HG03575 (cell line): Measurements from ENCODE around the gene IFI27.

Experiments
- ATAC-seq: cut with Tn5 transposase; IDR thresholded peaks from one replicate; pipeline ENCODE4 v1.9.1; 2021; ENCODE audit not compliant: unreplicated experiment, insufficient number of reproducible peaks, low FRiP score; ENCODE audit errors: extremely low read depth

The IFI27 gene

DNA sequence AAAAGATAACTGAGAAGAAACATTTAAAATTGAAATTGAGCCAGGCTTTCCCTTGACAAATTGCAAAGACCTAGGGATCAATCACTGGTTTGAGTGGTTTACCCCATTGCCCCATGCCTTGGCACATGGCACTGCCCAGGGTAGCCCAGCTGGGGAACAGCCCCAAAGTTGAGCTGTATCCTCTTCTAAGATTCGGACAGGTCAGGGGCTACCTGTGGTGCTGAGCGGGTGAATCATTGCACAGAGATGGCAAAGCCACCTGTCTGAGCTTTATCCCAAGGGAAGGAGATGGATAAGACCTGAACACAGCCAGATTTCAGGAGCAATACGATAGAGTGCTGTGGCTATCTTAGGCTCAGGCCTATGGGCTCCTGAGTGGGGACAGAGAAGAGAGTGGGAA, 11.9 kb downstream of the IFI27 start:
- no peak for ATAC-seq

DNA sequence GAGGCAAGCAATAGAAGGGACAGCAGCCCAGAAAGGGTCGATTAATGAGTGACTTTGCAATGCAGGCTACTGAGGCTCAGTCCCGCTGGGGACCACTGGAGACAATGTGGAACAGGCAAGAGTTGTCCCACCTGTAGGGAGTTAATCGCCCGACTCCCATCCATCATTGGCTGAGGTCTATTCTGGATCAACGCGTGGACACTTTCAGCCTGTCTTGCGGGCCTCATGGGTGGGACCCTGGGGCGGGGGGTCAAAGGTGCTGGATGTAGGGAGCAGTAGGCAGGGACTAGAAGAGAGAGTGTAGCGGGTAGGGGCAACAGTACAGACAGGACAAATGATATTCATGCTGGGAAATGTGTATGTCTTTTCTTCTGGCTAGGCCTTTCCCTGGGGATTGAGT, 12.8 kb downstream of the IFI27 start:
- no peak for ATAC-seq

DNA sequence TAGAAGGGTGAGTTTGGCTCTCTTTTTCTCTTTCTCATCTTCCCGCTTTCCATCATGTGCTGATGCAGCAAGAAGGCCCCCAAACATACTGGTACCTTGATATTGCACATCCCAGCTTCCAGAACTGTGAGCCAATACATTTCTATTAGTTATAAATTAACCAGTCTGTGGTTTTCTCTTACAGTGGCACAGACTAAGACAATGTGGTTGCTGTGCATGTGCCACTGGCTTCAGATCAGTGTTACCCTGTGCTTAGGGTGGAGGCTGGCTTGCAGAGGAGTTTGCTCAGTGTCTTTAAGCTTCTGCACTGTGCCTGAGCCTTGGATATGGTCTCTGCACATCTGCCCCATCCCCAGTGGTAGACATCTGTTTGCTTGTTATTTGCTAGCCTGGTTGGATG, 13.3 kb downstream of the IFI27 start:
- ATAC-seq: no peak

DNA sequence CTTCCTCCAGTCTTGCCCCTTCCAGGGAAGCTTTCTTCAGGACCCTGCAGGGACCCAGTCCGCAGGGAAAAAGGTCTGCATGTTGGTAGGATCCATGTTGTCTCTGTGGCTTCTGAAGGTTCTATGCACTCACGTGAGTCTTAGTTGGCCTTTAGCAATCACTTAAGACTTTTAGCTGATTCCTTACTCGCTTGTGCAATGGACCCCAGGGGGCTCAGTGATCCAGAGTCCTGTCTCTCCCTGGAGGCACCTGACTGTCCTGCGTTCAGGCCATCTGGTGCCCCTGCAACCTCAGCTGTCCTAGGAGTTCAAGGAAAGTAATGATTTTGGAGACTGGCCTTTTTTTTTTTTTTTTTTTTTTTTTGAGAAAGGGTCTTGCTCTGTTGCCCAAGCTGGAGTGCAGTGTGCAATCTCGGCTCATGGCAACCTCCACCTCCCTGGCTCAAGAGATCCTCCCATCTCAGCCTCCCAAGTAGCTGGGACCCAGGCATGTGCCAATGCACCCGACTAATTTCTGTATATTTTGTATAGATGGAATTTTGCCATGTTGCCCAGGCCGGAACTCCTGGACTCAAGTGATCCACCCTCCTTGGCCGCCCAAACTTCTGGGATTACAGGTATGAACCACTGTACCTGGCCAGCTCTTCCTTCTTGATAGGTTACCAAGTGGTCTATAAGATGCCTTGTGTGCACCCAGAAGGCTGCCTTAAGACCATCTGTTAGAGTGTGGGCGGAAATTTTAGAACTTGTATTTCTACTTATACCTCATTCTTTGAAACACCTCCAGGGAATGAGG, 14.2 kb downstream of the IFI27 start:
- no peak for ATAC-seq

DNA sequence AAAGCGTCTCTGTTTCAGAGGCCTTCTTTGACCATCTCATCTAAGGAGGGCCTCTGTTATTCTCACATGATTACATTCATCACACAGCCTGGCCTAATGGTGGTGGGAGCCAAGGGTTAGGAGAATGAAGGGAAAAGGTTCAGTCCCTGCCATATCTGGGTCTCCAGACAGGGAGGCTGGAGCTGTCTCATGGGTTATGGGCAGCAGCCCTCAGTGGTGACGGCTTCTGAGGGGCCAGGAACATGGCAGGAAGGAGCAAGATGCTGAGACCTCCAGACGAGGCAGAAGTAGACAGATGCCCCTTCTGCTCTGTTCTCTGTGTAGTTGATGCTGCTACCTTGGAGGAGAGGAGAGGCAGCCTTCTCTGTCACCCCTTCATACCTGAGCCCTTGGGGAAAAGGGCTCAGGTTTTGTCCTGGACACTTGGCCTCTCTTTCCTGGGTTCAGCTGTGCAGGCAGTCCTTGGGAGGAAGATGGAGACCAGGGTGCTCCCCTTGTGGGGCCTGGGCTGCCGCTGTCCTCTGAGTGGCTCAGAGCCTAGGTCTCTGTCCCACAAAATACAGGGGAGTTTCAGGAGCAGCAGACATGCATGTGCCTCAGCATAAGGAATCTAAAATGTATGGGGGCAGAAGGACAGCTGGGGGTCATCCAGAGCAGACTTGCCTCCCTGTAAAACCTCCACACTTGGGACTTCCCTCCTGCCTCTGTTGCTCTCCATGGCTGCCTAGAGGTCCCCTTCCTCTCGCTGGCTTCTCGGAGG, 15.3 kb downstream of the IFI27 start:
- no peak for ATAC-seq

DNA sequence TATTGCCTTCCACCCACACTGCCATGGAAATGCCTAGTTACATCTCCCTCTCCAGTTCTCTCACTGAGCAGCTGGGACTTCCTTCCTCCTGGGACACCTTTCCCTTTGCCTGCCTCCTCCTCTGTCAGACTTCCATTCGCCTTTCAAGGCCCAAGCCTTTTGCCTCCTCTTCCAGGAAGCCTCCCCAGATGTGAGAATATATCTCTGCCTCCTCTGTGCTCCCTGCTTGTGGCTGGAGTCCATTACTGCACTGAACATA, 15.8 kb downstream of the IFI27 start:
- ATAC-seq: no peak

DNA sequence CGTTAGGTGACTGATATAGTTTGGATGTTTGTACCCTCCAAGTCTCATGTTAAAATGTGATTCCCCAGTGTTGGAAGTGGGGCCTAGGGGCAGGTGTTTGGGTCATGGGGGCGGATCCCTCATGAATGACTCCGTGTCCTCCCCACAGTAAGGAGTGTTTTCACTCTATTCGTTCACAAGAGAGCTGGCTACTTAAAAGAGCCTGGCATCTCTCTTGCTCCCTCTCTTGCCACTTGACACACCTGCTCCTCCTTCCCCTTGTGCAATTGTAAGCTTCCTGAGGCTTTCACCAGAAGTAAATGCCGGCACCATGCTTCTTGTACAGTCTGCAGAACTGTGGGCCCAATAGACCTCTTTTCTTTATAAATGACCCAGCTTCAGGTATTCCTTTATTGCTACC, 16.3 kb downstream of the IFI27 start:
- no peak for ATAC-seq

DNA sequence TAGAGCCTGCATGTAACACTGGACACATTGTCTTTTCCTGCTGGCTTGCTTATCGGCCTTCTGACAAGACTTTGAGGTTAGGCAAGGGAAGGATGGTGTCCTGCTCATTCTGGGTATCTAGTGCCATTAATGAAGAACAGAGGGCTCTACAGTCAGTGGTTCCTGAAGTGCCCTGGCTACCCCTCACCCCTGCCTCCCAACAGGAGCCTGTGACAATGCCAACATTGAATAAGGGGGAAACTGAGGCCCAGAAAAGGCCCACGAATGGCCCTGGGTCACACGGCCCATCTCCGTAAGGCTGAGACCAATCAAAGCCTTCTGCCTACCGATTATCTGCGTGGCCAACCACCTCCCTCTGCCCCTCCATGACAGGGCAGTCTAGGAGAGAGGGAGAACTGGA, 16.8 kb downstream of the IFI27 start:
- no peak for ATAC-seq

DNA sequence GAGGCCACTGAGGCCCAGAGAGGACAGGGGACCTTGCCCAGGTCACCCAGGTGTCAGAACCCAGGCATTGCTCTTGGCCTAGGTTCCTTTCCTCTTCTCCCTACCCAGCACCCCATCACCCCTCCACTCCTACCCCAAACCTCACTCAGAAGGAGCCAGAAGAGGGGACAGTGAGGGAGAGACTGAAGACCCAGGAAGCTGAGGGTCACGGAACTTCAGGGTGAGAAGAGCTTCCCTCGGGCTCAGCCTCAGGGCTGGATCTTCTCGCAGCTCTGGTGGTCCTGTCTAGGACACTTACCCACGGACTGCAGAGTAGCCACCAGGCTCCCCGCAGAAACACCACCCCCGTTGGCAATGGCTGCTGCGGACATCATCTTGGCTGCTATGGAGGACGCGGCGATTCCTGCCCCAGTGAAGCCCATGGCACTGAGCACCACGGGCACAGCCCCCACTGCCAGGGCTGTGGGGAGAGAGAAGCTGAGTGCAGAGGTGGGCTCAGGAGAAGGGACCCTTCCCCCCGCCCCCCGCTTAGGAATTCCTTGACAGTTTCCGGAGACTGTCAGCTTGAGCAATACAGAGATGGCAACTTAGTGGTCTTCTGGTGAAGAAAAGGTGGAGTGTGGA, 17.8 kb downstream of the IFI27 start:
- ATAC-seq: no peak

DNA sequence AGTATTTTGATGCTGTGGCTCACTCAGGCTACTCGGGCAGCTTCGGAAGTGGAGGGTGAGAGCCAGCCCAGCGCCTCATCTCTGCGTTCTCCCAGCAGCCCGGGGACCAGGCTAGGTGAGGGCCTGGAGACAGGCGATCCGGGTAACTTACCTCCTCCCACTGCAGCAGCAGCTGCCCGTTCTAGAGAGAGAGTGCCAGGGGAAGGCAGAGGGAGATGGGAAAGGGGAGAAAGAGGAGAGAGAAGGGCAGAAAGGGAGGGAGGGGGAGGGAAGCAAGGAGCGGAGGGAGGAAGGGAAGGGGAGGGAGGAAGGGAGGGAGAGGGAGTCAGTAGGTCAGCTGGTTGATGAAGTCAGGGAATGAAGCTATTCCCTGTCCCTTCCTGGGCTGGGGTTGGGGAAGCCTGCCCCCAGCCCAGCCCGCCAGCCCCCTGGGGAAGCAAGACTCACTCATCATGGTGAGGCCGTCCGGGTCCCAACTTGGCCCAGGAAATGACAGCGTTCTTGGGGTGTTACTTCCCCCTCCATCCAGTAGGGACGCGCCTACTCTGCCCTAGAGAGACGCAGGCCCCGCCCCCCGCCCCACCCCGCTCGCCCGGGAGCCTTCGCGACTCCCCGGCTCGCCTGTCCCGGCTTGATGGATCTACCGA, 18.7 kb downstream of the IFI27 start, which contains the start of gene IFI27L2:
IFI27L2 (minus strand) TSS at position 494 of the 647 bp plus-strand sequence; CDS start at position 454, 40 bp downstream.
- no peak for ATAC-seq

DNA sequence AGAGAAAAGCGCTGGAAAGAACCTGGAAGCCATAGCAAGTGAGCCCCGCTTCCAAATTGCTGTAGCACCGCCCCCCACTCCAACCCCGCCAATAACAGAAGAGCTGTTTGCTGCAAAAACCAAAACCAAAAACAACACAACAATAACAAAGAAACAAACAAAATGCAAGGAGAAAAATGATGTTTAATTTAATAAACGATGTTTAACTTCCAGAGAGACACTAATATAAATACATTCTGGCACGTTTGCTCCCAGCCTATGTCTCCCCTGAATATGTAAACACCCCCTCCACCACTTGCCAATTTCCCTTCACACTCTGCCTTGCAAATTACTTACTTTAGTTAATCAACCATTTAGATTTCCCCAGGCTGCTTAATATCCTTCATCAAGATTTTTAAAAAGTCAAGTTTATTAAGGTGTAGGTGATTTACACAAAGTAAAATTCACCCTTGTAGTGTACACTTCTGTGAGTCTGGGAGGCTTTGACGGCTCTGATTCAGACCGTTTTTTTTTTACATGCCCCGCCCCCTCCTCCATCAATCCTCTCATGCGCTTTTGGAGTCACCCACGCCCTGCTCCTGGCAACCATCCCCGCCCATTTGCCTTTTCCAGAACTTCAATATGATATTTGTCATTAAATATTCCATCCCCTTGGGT, 19.4 kb downstream of the IFI27 start:
- no peak for ATAC-seq

DNA sequence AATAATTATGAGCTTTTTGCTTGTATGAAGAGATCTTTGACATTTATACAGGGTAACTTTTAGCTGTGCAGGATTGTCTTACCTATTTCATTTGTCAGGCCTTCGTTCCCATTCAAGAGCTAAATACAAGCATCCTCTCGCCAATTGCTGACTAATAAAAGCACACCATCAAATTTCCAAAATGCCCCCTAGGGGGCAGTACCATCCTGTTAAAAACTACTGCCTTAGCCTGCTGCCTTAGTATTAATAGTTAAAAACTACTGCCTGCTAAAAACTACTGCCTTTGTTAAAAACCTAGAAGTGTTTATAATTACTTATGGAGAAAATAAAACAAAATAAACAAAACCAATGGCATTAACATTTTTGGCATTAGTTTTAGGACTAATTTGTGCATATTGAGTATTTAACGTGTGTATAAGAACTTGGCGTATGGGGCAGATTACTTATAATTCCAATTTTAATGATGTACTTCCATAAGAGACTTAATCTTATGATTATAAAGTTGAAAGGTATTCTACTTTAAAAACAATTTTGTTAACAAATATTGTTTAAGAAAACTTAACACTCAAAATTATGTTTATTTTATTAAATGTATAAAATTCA, 21.9 kb downstream of the IFI27 start:
- ATAC-seq: no peak

DNA sequence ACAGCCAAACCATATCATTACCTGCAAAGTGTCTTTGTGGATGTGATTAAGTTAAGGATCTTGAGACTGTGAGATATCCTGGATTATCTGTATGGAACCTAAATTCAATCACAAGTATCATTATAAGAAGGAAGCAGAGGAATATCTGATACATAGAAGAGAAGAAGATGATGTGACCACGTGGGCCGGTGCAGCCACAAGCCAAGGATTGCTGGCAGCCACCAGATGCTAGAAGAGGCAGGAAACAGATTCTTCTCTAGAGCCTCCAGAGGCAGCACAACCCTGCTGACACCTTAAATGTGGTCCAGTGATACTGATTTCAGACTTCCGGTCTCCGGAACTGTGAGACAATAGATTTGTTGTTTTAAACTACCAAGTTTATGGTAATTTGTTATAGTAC, 24.9 kb downstream of the IFI27 start:
- ATAC-seq: no peak

DNA sequence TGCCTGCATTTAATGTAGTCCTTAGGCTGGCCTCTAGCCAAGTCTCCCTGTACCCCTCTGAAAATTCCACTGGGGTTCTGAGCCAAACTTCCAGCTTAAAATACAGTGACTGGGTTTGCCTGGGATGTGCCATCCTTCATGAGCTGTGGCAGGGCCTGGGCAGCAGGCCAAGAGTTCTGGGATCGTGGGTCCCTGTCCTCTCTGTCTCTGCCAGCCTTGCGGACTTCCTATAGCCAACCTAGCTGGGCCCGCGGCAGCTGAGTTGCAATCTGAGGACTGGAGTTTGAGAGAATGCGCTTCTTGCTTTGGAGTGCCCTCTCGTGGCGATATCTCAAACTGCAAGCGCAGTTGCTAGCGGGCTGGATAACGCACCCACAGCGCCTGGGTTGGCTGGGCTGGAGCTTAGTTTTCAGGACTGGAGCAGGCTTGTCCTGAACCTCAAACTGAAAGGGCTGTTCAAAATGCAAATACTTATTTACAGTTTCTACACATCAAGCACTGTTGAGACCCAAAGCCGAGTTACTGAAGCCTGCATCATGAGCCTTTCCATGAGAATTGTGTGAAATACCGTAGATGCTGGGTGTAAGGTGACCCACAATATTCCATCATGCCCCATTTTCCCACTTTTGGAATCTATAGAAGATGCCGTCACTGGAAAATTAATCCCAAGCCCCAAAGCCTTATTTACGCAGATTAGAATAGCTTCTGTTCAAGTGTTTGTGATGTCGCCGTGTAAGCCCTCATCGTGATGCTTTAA, 26.2 kb downstream of the IFI27 start:
- no peak for ATAC-seq

DNA sequence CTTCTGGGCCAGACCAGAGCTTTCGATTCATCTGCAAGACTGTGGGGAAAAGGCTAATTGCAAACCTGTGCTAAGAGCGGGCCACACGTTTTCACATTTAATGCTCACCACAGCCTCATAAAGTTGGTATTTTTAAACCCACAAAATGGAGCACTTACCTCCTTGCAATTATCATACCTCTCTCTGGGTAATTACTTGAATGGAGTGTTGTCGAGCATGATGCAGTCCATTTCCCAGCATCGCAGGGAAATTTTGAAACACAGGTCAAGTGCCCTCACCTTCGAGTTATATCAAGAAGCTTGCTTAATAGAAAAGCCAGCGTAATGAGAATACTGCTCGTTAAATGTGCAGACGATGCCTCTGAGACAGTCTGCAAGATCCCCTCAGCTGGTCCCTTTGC, 27.7 kb downstream of the IFI27 start:
- no peak for ATAC-seq

DNA sequence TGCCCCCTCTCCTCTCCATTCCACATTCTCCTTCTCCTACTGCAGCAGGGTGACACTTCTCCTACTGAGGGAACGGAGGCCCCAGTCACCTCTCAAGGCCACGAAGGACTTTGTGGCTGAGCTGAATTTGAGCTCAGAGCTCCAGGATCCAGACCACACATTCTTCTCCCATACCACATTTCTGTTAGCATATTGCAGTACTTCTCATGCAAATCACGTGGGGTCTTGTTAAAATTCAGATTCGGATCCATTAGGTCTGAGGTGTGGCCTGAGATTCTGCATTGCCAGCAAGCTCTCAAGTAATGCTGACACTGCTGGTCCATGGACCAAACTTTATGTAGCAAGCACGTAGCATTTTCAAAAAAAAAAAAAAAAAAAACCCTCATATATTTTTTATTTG, 28.5 kb downstream of the IFI27 start:
- ATAC-seq: no peak

DNA sequence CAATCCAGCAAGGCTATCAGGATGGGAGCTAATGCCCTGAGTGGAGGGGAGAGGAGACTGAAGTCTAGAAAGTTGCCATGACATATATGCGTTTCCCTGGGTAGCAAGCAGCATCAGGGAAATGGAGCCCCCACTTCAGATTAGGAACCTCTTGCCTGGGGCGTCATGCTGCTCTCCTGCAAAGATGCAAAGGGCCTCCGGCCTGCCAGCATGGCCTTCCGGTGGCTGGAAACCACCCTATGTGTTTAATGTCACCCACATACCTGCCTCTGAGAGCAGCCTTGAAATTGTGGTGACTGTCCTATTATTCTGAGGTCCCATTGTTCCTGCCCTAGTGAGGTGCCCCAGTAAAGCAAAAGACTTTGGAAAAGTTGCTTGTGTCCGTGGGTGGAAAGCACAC, 28.9 kb downstream of the IFI27 start:
- ATAC-seq: no peak

DNA sequence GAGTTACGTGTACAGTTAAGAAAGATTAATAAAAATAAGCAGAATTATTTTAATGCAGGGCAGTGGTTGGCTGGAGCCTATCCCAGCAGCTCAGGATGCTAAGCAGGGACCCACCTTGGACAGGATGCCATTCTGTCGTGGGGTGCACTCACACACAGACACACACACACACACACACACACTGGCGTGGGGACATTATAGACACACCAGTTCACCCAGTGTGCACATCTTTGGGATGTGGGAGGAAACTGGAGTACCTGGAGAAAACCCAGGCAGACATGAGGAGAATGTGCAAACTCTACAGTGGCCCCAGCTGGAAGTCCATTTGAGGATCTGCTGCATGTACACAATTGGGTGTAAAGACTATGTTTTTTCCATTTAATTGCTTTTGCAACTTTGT, 31.7 kb downstream of the IFI27 start:
- no peak for ATAC-seq
